WERI-Rb-1 (cell line): ENCODE measurements around the gene PHF13.
"Not testable (repeated sequence)": the region's sequence is repeated elsewhere in the genome, so short reads cannot be mapped to it uniquely, and the experiment has no call there.

ENCODE experiments used
- DNase-seq: peaks from one replicate; pipeline ENCODE4 v3.0.0-alpha.2; 2020
- H3K27ac ChIP-seq: fragments of 250-450 bp; sonication (Bioruptor Pico); 2 replicates; pipeline ENCODE4 v1.5.1; 2020; ENCODE audit warnings: mild to moderate bottlenecking, moderate library complexity
- H3K27me3 ChIP-seq: fragments of 250-450 bp; sonication (Bioruptor Pico); 2 replicates; pipeline ENCODE4 v1.5.1; 2021; ENCODE audit warnings: mild to moderate bottlenecking, low read depth, moderate library complexity; ENCODE audit not compliant: insufficient read depth, severe bottlenecking
- H3K36me3 ChIP-seq: fragments of 250-450 bp; sonication (Bioruptor Pico); 2 replicates; pipeline ENCODE4 v1.5.1; 2020; ENCODE audit warnings: mild to moderate bottlenecking, moderate library complexity
- H3K4me3 ChIP-seq: 2 replicates; pipeline ENCODE4 v1.5.1; 2011; ENCODE audit warnings: low read depth, mild to moderate bottlenecking, control low read depth, low read length
- H3K9me3 ChIP-seq: fragments of 250-450 bp; sonication (Bioruptor Pico); 2 replicates; pipeline ENCODE4 v1.5.1; 2021; ENCODE audit warnings: mild to moderate bottlenecking, moderate library complexity; ENCODE audit not compliant: severe bottlenecking
- CTCF ChIP-seq: IDR thresholded peaks from 2 replicates; pipeline ENCODE4 v1.5.1; 2011; ENCODE audit warnings: low read depth, mild to moderate bottlenecking, control low read depth, inconsistent platforms, low read length

Gene PHF13

GRCh38 chr1:6657138-6657537, 43.6 kb downstream of the PHF13 start:
- no peak overlapping the region for H3K27ac ChIP-seq
- no peaks in the 10 kb centered on the region for H3K9me3 ChIP-seq
- no peak for TF ChIP-seq CTCF
- no peaks in the 10 kb centered on the region for H3K27me3 ChIP-seq
- no peak overlapping the region for H3K4me3 ChIP-seq
- peaks cover 28% of the 10 kb centered on the region for H3K36me3 ChIP-seq
- DNase-seq = no peak

- Histone ChIP-seq H3K27ac (peak overlapping the region; percentile 53), H3K9me3 (no peaks in the 10 kb centered on the region), H3K27me3 (no peaks in the 10 kb centered on the region), H3K36me3 (peaks cover 20% of the 10 kb centered on the region), H3K4me3 (no peak overlapping the region)
- peak; percentile 67 for DNase-seq
- 0 out of 2 replicates have a peak, but pooled peaks have one; percentile 11 for TF ChIP-seq CTCF
Measured at GRCh38 chr1:6658359-6659060, 45.0 kb downstream of the PHF13 start.

- no peak overlapping the region for H3K27ac ChIP-seq
- TF ChIP-seq CTCF = no peak
- H3K4me3 ChIP-seq = no peak overlapping the region
- no peaks in the 10 kb centered on the region for H3K9me3 ChIP-seq
- no peaks in the 10 kb centered on the region for H3K27me3 ChIP-seq
- H3K36me3 ChIP-seq = peaks cover 15% of the 10 kb centered on the region
- DNase-seq = no peak
Measured at GRCh38 chr1:6660415-6661049, 47.0 kb downstream of the PHF13 start.

- H3K9me3 ChIP-seq, DNase-seq, H3K4me3 ChIP-seq, H3K27me3 ChIP-seq, H3K27ac ChIP-seq: not testable (repeated sequence)
- H3K36me3 ChIP-seq = peaks cover 23% of the 10 kb centered on the region
Measured at GRCh38 chr1:6662468-6662867, 48.9 kb downstream of the PHF13 start.

GRCh38 chr1:6666696-6667095, 53.2 kb downstream of the PHF13 start:
- H3K36me3 ChIP-seq = peaks cover 27% of the 10 kb centered on the region
- TF ChIP-seq CTCF = no peak
- no peaks in the 10 kb centered on the region for H3K27me3 ChIP-seq

GRCh38 chr1:6667139-6667538, 53.6 kb downstream of the PHF13 start:
- no peak overlapping the region for H3K27ac ChIP-seq
- no peak overlapping the region for H3K4me3 ChIP-seq
- H3K9me3 ChIP-seq = no peaks in the 10 kb centered on the region
- TF ChIP-seq CTCF = no peak
- DNase-seq = no peak
- H3K27me3 ChIP-seq = no peaks in the 10 kb centered on the region
- peaks cover 26% of the 10 kb centered on the region for H3K36me3 ChIP-seq

More at GRCh38 chr1:6666696-6667095, 53.2 kb downstream of the PHF13 start:
- DNase-seq = no peak
- no peak overlapping the region for H3K4me3 ChIP-seq
- no peaks in the 10 kb centered on the region for H3K9me3 ChIP-seq
- H3K27ac ChIP-seq = no peak overlapping the region
